ENCODE data around the gene OR2H1.

- TF ChIP-seq POLR2A (IDR thresholded peaks at IDR 0.05; ENCODE audit: extremely low read depth, insufficient read length) (no peak), CTCF (IDR thresholded peaks at IDR 0.05; ENCODE audit: low read depth, low read length) (no peak), MAX (IDR thresholded peaks at IDR 0.05; ENCODE audit: low read depth, low read length) (no peak), MYC (IDR thresholded peaks at IDR 0.05; ENCODE audit: low read depth, low read length) (no peak)
These were observed 37.4 kb upstream of the OR2H1 start for GRCh38 chr6:29419516-29419915.
